Activated T-helper 9 cell treated with anti-CD3 and anti-CD28 coated beads, Interleukin-2, amount 50 U/mL, for 16 hours (primary cell): ENCODE data around the gene LRP1B.
"Not testable (repeated sequence)": the region's sequence is repeated elsewhere in the genome, so short reads cannot be mapped to it uniquely, and the experiment has no call there.

Source experiments
- DNase-seq: peaks from one replicate; pipeline ENCODE4 v3.0.0-alpha.2; 2020; ENCODE audit warnings: low read depth

The LRP1B gene

GRCh38 chr2:141311430-141311829, 819.4 kb downstream of the LRP1B start:
- no peak for DNase-seq

- DNase-seq = no peak
These were observed 824.4 kb downstream of the LRP1B start for GRCh38 chr2:141306368-141306767.

GRCh38 chr2:141301551-141301950, 829.3 kb downstream of the LRP1B start:
- DNase-seq = no peak

GRCh38 chr2:141280037-141280436, 850.8 kb downstream of the LRP1B start:
- DNase-seq = no peak

GRCh38 chr2:141271346-141271745, 859.5 kb downstream of the LRP1B start:
- no peak for DNase-seq

GRCh38 chr2:141264848-141265247, 866.0 kb downstream of the LRP1B start:
- no peak for DNase-seq

GRCh38 chr2:141260911-141261310, 869.9 kb downstream of the LRP1B start:
- no peak for DNase-seq

- DNase-seq = no peak
These were observed 871.1 kb downstream of the LRP1B start for GRCh38 chr2:141259683-141260082.

GRCh38 chr2:141242008-141242407, 888.8 kb downstream of the LRP1B start:
- DNase-seq = no peak

- DNase-seq = no peak
These were observed 904.3 kb downstream of the LRP1B start for GRCh38 chr2:141226560-141226959.

- no peak for DNase-seq
These were observed 923.8 kb downstream of the LRP1B start for GRCh38 chr2:141207036-141207385.

- DNase-seq = no peak
These were observed 929.7 kb downstream of the LRP1B start for GRCh38 chr2:141201016-141201565.

- no peak for DNase-seq
These were observed 930.6 kb downstream of the LRP1B start for GRCh38 chr2:141200191-141200590.

- DNase-seq = no peak
These were observed 931.1 kb downstream of the LRP1B start for GRCh38 chr2:141199711-141200110.

GRCh38 chr2:141195087-141195486, 935.7 kb downstream of the LRP1B start:
- no peak for DNase-seq

GRCh38 chr2:141187075-141187439, 943.8 kb downstream of the LRP1B start:
- DNase-seq = no peak

- no peak for DNase-seq
These were observed 944.3 kb downstream of the LRP1B start for GRCh38 chr2:141186413-141187074.

- no peak for DNase-seq
These were observed 948.6 kb downstream of the LRP1B start for GRCh38 chr2:141182246-141182645.

- DNase-seq = not testable (repeated sequence)
These were observed 961.7 kb downstream of the LRP1B start for GRCh38 chr2:141169117-141169516.

GRCh38 chr2:141162314-141162713, 968.5 kb downstream of the LRP1B start:
- DNase-seq = no peak

- DNase-seq = no peak
These were observed 979.1 kb downstream of the LRP1B start for GRCh38 chr2:141151611-141152286.

GRCh38 chr2:141142025-141142424, 988.8 kb downstream of the LRP1B start:
- DNase-seq = no peak

GRCh38 chr2:141137122-141137693, 993.6 kb downstream of the LRP1B start:
- no peak for DNase-seq
